Keratinocyte (primary cell): ENCODE measurements around the gene SREK1IP1.

Experiments
- EZH2 ChIP-seq: IDR thresholded peaks from one replicate; pipeline ENCODE4 v1.6.1; 2012; ENCODE audit warnings: inconsistent platforms, mild to moderate bottlenecking, low read length, moderate library complexity
- TF ChIP-seq, protein P1 (sequence below), 3 experiments: IDR thresholded peaks in 1 of 3; conservative IDR thresholded peaks in 1 of 3; optimal IDR thresholded peaks in 1 of 3; 2 replicates in 2 of 3; 3 replicates in 1 of 3; pipeline versions ENCODE3 to v1.5.1; 2011; ENCODE audit warnings: low read length in 3 of 3, mild to moderate bottlenecking in 3 of 3, moderate library complexity in 2 of 3, control low read depth in 1 of 3, inconsistent platforms in 1 of 3; ENCODE audit not compliant: insufficient read depth in 2 of 3; ENCODE audit errors: extremely low read depth in 1 of 3

DNA sequence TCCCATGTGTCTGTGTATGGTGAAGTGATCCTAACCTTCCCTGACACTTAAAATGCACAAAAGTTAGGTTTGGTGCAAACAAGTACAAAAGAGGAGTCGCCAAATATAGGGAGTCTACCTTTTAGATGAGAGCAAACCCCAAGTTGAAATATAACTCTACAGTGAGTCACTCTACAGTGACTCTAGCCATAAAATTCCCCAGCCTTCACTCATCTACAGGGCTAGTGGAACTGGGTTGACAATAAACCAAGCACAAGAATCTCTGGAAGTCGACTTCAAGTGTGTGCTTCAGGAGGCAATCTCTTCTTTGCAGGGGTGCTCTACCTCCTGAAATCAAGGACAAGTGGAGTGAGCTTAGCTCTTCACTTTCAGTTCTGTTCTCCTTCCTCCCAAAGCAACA is 74.9 kb downstream of the SREK1IP1 start:
- TF ChIP-seq EZH2, result no peak
- TF ChIP-seq, protein P1, sequence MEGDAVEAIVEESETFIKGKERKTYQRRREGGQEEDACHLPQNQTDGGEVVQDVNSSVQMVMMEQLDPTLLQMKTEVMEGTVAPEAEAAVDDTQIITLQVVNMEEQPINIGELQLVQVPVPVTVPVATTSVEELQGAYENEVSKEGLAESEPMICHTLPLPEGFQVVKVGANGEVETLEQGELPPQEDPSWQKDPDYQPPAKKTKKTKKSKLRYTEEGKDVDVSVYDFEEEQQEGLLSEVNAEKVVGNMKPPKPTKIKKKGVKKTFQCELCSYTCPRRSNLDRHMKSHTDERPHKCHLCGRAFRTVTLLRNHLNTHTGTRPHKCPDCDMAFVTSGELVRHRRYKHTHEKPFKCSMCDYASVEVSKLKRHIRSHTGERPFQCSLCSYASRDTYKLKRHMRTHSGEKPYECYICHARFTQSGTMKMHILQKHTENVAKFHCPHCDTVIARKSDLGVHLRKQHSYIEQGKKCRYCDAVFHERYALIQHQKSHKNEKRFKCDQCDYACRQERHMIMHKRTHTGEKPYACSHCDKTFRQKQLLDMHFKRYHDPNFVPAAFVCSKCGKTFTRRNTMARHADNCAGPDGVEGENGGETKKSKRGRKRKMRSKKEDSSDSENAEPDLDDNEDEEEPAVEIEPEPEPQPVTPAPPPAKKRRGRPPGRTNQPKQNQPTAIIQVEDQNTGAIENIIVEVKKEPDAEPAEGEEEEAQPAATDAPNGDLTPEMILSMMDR (optimal IDR thresholded peaks at IDR 0.05 in 1 of 3, IDR thresholded peaks at IDR 0.05 in 1 of 3, conservative IDR thresholded peaks at IDR 0.05 in 1 of 3; ENCODE audit: extremely low read depth in 1 of 3, insufficient read depth in 2 of 3, low read length in 3 of 3), result no peak
